K562 (cell line): ENCODE data around the gene MRPS30. TPM values are rescaled to one million over a fixed set of nuclear protein-coding genes. Genes with fewer than 3 reads are reported as not detected.

ENCODE experiments used
- HNRNPLL ChIP-seq: fragments of 200-400 bp; formaldehyde crosslinking; IDR thresholded peaks from 2 replicates; pipeline ENCODE4 v1.6.1; 2017; ENCODE audit warnings: low read length, low read depth, mild to moderate bottlenecking; ENCODE audit not compliant: poor library complexity, severe bottlenecking
- HSF4 ChIP-seq: fragments of 250-450 bp; sonication (Bioruptor Pico); IDR thresholded peaks from 2 replicates; pipeline ENCODE4 v2.1.2; 2022; ENCODE audit warnings: mild to moderate bottlenecking, moderate library complexity, borderline replicate concordance
- JUN ChIP-seq, 2 experiments: sonication (generic) in 1 of 2; formaldehyde crosslinking in 1 of 2; IDR thresholded peaks; 2 replicates each; pipeline versions ENCODE4 v1.6.1 to v1.8.0; 2012 to 2022; ENCODE audit warnings: borderline replicate concordance in 2 of 2, mild to moderate bottlenecking in 2 of 2, improper control_type of control experiment in 1 of 2, low read depth in 1 of 2, low read length in 1 of 2, missing genetic modification reagents in 1 of 2
- KLF16 ChIP-seq: IDR thresholded peaks from 2 replicates; pipeline ENCODE4 v1.6.1; 2016; ENCODE audit warnings: antibody characterized with exemption
- MCM2 ChIP-seq: fragments of 450-650 bp; IDR thresholded peaks from 2 replicates; pipeline ENCODE4 v1.6.1; 2017; ENCODE audit warnings: low read depth, mild to moderate bottlenecking
- NCOA2 ChIP-seq, 2 experiments: fragments of 450-650 bp; IDR thresholded peaks; 2 replicates each; pipeline ENCODE4 v1.6.1; 2018; ENCODE audit warnings: mild to moderate bottlenecking in 2 of 2, moderate library complexity in 1 of 2; ENCODE audit not compliant: partially characterized antibody in 2 of 2
- POLR2B ChIP-seq: fragments of 450-650 bp; IDR thresholded peaks from 2 replicates; pipeline ENCODE4 v1.6.1; 2018; ENCODE audit warnings: low read depth; ENCODE audit not compliant: partially characterized antibody
- RB1 ChIP-seq: fragments of 450-650 bp; IDR thresholded peaks from 2 replicates; pipeline ENCODE4 v1.6.1; 2017; ENCODE audit warnings: low read depth, mild to moderate bottlenecking
- RCOR1 ChIP-seq, 2 experiments: IDR thresholded peaks; 2 replicates each; pipeline ENCODE4 v1.6.1; 2012; ENCODE audit warnings: low read depth in 2 of 2, low read length in 2 of 2, borderline replicate concordance in 1 of 2, improper control_type of control experiment in 1 of 2
- SIX5 ChIP-seq, 2 experiments: IDR thresholded peaks; 2 replicates each; pipeline ENCODE4 v1.6.1; 2011; ENCODE audit warnings: low read length in 2 of 2, borderline replicate concordance in 1 of 2, low read depth in 1 of 2, mild to moderate bottlenecking in 1 of 2, moderate library complexity in 1 of 2; ENCODE audit not compliant: insufficient read depth in 1 of 2
- ZFP36 ChIP-seq: fragments of 150-350 bp; IDR thresholded peaks from 2 replicates; pipeline ENCODE4 v1.6.1; 2018; ENCODE audit warnings: low read length, low read depth; ENCODE audit not compliant: partially characterized antibody
- ZNF143 ChIP-seq: sonication (generic); formaldehyde crosslinking; IDR thresholded peaks from 2 replicates; pipeline ENCODE4 v1.9.0; 2022; ENCODE audit warnings: mild to moderate bottlenecking, missing genetic modification reagents
- ZNF384 ChIP-seq: IDR thresholded peaks from 2 replicates; pipeline ENCODE4 v1.6.1; 2012; ENCODE audit warnings: low read depth, low read length, improper control_type of control experiment
- ZNF778 ChIP-seq: fragments of 450-650 bp; formaldehyde crosslinking; IDR thresholded peaks from 2 replicates; pipeline ENCODE4 v1.4.0; 2020; ENCODE audit warnings: mild to moderate bottlenecking, moderate library complexity
- polyA plus RNA-seq, 8 experiments: library from polyadenylated mRNA; depleted of rRNA in 4 of 8; stranded (reverse) in 5 of 8; unstranded in 3 of 8; fragments of >200 nt; fragmentation: Nextera tagmentation in 2 of 8; fragmentation: Illumina TruSeq in 1 of 8; extraction: Ambion mirVana in 2 of 8; extraction: Trizol in 1 of 8; gene quantifications; 2 replicates each; pipeline versions ENCODE4 v1.2.1 to v1.2.3, GENCODE V29; 2011 to 2014; ENCODE audit warnings: inconsistent platforms in 1 of 8, missing spikeins in 1 of 8
- total RNA-seq, 7 experiments: library from RNA; depleted of rRNA in 6 of 7; stranded (reverse); fragments of >200 nt in 6 of 7; fragmentation: Illumina TruSeq in 2 of 7; extraction: Trizol in 2 of 7; gene quantifications; 2 replicates each; pipeline versions ENCODE4 v1.2.1 to v1.2.3, GENCODE V29; 2011 to 2021; ENCODE audit warnings: low replicate concordance in 1 of 7
- TF ChIP-seq, protein P1 (sequence below): fragments of 450-650 bp; conservative IDR thresholded peaks from 2 replicates; pipeline ENCODE4 v1.6.1; 2016; ENCODE audit warnings: missing genetic modification characterization, low read depth, mild to moderate bottlenecking, control low read depth, missing compliant biosample characterization
- TF ChIP-seq, protein P2 (sequence below): fragments of 450-650 bp; IDR thresholded peaks from 2 replicates; pipeline ENCODE4 v1.6.1; 2014; ENCODE audit warnings: low read depth, mild to moderate bottlenecking, moderate library complexity, borderline replicate concordance
- TF ChIP-seq, protein P3 (sequence below): IDR thresholded peaks from 2 replicates; pipeline ENCODE4 v1.6.1; 2011; ENCODE audit not compliant: insufficient read length; ENCODE audit errors: extremely low read depth
- TF ChIP-seq, protein P4 (sequence below): fragments of 250-450 bp; sonication (Bioruptor Pico); IDR thresholded peaks from 2 replicates; pipeline ENCODE4 v1.8.0; 2021; ENCODE audit warnings: moderate library complexity, mild to moderate bottlenecking, inconsistent platforms

The MRPS30 gene
- total and polyA plus RNA-seq, 9 of the 15 experiments (the other 6 are each of a cell fraction or from before 2014, with no cell fraction given), result 24.3 to 145 (median 114) TPM

DNA sequence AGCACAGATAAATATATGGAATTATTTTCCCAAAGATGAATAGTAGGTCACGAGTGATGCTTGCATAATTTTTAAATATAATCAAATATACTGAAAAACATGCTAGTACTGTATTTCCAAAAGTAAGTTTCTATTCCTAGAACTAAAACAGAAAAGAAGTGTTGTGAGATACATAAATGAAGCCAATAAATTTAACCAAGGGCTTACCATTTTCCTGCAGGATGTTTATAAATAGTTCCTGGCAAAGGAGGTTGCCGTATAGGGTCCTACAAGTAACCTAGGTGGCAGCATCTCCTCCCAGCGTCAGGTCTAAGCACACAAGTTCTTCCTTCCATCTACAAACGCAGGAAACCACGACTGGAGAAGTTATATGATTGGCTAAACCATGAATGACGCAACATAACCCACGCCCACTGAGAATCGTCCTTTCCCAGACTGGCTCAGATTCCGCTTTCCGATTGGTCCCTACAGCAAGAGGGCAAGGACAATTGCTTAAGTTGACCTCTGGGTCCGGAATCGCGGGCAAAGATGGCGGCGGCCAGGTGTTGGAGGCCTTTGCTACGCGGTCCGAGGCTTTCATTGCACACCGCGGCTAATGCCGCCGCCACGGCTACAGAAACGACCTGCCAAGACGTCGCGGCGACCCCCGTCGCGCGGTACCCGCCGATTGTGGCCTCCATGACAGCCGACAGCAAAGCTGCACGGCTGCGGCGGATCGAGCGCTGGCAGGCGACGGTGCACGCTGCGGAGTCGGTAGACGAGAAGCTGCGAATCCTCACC lies at the start of gene MRPS30 (continued):
- TF ChIP-seq SIX5 (IDR thresholded peaks at IDR 0.05; ENCODE audit: borderline replicate concordance in 1 of 2, insufficient read depth in 1 of 2, low read depth in 1 of 2, low read length in 2 of 2) (no peak), MCM2 (no peak), HSF4 (CRISPR knock-in tag) (no peak), RB1 (peak; percentile 63), HNRNPLL (peak; percentile 76), POLR2B (peak; percentile 88), RCOR1 (IDR thresholded peaks at IDR 0.05; ENCODE audit: borderline replicate concordance in 1 of 2, low read depth in 2 of 2, low read length in 2 of 2) (peak; percentile 24 to 84; a peak in 2 of 4 replicates), JUN (IDR thresholded peaks at IDR 0.05; ENCODE audit: borderline replicate concordance, low read depth, low read length) (peak; percentile 54; the same call in 1 of the 2 replicates), JUN (CRISPR knock-in tag; IDR thresholded peaks at IDR 0.05; ENCODE audit: borderline replicate concordance) (no peak), ZNF384 (no peak), NCOA2 (IDR thresholded peaks at IDR 0.05; ENCODE audit: partially characterized antibody in 2 of 2) (no peak), ZFP36 (no peak), ZNF143 (CRISPR knock-in tag) (no peak), KLF16 (no peak), ZNF778 (CRISPR knock-in tag) (no peak)
- TF ChIP-seq, protein P1, sequence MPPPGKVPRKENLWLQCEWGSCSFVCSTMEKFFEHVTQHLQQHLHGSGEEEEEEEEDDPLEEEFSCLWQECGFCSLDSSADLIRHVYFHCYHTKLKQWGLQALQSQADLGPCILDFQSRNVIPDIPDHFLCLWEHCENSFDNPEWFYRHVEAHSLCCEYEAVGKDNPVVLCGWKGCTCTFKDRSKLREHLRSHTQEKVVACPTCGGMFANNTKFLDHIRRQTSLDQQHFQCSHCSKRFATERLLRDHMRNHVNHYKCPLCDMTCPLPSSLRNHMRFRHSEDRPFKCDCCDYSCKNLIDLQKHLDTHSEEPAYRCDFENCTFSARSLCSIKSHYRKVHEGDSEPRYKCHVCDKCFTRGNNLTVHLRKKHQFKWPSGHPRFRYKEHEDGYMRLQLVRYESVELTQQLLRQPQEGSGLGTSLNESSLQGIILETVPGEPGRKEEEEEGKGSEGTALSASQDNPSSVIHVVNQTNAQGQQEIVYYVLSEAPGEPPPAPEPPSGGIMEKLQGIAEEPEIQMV (tag), result no peak
- TF ChIP-seq, protein P2, sequence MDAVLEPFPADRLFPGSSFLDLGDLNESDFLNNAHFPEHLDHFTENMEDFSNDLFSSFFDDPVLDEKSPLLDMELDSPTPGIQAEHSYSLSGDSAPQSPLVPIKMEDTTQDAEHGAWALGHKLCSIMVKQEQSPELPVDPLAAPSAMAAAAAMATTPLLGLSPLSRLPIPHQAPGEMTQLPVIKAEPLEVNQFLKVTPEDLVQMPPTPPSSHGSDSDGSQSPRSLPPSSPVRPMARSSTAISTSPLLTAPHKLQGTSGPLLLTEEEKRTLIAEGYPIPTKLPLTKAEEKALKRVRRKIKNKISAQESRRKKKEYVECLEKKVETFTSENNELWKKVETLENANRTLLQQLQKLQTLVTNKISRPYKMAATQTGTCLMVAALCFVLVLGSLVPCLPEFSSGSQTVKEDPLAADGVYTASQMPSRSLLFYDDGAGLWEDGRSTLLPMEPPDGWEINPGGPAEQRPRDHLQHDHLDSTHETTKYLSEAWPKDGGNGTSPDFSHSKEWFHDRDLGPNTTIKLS, result no peak
- TF ChIP-seq, protein P3, sequence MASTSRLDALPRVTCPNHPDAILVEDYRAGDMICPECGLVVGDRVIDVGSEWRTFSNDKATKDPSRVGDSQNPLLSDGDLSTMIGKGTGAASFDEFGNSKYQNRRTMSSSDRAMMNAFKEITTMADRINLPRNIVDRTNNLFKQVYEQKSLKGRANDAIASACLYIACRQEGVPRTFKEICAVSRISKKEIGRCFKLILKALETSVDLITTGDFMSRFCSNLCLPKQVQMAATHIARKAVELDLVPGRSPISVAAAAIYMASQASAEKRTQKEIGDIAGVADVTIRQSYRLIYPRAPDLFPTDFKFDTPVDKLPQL, result peak; percentile 26
- TF ChIP-seq, protein P4, sequence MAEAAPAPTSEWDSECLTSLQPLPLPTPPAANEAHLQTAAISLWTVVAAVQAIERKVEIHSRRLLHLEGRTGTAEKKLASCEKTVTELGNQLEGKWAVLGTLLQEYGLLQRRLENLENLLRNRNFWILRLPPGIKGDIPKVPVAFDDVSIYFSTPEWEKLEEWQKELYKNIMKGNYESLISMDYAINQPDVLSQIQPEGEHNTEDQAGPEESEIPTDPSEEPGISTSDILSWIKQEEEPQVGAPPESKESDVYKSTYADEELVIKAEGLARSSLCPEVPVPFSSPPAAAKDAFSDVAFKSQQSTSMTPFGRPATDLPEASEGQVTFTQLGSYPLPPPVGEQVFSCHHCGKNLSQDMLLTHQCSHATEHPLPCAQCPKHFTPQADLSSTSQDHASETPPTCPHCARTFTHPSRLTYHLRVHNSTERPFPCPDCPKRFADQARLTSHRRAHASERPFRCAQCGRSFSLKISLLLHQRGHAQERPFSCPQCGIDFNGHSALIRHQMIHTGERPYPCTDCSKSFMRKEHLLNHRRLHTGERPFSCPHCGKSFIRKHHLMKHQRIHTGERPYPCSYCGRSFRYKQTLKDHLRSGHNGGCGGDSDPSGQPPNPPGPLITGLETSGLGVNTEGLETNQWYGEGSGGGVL, result no peak
